Measurements from ENCODE around the gene SCLT1.
"Not testable (repeated sequence)": the region's sequence is repeated elsewhere in the genome, so short reads cannot be mapped to it uniquely, and the experiment has no call there.

SCLT1 gene

DNA sequence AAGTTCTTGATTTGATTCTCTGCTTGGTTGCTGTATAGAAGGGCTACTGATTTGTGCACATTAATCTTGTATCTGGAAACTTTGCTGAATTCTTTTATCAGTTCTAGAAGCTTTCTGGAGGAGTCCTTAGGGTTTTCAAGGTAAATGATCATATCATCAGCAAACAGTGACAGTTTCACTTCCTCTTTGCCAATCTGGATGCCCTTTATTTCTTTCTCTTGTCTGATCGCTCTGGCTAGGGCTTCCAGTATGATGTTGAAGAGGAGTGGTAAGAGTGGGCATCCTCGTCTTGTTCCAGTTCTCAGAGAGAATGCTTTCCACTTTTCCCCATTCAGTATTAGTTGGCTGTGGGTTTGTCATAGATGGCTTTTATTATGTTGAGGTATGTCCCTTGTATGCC, 23.8 kb downstream of the SCLT1 start:
- not testable (repeated sequence) for DNase-seq

DNA sequence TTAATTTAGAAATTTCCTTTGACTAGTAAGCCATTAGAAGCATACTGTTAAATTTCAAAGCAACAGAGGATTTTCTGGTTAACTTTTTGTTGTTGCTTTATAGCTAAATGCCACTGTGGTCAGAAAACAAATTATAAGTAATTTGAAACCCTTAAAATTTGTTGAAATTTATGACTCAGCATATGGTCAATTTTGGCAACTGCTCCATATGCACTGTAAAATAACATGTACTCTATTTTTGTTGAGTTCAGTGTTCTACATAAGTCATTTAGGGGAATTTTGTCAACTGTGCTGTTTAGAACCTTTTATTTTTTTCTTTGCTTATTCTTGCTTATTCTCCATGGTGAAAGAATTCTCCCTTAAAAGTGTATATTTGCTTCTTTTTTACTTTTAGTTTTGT, 28.6 kb downstream of the SCLT1 start:
- no peak for DNase-seq

DNA sequence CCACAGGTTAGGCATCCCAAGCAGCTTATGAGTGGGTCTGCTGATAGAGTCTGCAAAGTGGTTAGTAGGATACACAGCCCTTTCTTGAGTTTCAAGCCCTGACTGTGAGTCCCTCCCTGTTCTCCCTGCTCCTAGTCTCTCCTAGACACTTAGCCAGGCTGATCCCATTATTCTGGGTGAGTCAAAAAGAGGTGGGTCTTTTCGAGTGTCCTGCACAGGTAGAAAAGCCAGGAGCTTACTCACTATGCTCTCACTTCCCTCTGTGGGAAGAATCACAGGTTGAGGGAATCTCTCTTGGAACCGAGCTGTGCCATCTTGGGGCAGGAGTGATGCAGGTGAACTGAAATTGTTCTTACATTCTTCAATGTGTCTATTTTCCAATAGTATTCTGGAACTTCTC, 29.7 kb downstream of the SCLT1 start:
- DNase-seq = no peak

DNA sequence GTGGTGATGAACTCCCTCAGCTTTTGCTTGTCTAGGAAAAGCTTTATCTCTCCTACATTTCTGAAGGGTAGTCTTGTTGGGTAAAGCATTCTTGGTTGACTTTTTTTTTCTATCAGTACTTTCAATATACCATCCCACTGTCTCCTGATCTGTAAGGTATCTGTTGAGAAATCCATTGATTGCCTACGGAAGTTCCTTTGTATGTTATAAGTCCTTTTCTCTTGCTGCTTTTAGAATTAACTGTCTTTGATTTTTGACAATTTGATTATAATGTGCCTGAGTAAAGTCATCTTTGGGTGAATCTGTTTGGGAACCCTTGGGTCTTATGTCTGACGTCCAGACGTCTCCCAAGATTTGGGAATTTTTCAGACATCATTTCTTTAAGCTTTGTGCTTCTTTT, 30.8 kb downstream of the SCLT1 start:
- no peak for DNase-seq

DNA sequence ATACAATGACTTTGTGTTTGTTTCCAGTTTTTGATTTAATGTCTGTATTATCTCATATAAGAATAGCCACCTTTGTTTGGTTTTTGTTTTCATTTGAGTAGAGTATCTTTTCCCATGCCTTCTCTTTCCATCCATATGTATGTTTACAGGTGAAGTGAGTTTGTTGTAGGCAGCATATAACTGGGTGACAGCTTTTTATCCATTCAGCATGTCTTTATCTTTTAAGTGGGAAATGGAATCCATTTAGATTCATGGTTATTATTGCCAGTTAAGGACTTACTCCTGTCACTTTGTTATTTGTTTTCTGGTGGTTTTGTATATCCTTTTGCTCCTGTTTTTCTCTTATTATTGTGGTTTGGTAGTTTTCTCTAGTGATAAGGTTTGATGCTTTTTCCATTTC, 34.3 kb downstream of the SCLT1 start:
- DNase-seq = no peak

DNA sequence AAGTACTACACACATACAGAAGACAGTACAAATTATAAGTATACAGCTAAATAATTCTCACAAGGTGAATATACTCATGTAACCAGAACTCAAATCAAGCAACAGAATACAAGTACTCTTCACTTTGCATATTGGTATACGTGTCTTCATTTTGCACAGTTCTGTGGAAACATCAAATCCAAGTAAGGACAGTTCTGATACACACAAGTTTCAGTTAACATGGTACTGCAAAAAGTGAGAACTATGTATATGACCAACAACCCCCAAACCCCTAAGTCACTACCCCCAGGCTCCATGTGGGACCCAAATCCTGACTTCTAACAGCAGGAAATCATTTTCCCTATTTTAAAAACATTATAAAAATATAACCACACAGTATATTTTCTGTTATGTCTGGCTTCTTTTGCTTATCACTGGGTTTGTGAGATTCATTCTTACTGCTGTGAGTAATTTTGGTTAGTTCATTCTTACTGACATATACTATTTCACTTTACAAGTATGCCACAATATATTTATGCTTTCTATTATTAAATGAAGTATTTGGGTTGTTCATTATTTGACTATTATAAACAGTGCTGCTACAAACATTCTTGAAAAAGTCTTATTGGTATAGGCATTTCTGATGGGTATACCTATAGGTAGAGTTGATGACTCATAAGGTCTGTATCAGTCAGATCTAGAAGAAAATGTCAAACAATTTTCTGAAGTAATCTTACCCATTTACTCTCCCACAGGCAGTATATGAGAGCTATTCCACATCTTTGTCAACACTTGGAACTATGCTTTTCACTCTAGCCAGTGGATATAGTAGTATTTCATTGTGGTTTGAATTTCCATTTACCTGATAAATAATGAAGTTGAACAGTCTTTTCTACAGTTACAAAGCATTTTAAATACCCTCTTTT, 47.0 kb downstream of the SCLT1 start:
- DNase-seq = no peak

DNA sequence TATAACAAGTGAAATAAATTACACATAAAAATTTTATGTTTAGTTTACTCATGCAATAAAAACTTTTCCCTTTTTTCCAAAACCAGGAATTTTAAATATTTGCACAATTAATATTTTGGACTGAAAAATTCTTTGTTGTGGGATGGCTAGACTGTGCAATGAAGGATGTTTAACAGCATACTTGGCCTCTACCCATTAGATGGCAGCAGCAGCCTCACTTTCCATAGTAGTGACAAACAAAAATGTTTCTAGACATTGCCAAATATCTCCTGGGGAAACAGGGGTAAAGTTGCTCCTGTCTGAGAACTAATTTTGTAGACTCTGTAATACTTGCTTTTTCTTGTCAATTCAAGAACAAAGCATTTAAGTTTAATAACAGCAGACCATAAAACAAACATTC, 49.8 kb downstream of the SCLT1 start:
- no peak for DNase-seq

DNA sequence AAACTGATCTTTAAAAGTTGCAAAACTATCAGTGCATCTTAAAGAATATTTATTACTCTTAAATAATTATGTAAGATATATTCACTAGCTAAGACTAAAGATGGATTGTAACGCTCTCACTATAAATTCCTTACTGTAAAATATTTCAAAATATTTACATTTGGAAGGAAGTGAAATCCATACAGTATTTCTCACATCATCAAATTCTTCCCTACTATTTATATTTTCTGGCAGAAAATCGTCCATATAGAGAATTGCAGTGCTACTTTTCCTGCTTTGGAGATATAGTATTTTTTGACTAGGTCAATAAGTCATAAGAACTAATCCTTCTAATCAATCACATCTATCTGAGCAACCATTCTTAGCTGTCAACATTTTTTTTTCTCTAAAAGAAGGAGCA, 52.9 kb downstream of the SCLT1 start:
- DNase-seq = no peak

DNA sequence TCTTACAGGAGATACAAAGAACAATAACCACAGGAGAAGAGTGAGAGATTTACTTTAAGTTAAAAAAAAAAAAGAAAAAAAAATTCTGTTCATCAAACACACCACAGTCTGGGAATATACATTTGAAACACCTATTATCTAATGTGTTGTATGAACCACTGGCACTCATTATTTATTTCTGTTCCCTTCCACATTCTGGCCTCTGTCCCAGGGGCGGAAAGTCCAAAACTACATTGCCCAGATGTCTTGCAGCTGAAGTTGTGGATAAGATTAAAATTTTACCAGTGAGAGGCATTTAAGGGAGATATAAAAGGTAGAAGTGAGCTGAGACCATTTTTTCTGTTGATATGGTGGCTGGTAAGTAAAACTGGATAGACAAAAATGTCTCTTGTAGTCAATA, 56.2 kb downstream of the SCLT1 start:
- DNase-seq = no peak

DNA sequence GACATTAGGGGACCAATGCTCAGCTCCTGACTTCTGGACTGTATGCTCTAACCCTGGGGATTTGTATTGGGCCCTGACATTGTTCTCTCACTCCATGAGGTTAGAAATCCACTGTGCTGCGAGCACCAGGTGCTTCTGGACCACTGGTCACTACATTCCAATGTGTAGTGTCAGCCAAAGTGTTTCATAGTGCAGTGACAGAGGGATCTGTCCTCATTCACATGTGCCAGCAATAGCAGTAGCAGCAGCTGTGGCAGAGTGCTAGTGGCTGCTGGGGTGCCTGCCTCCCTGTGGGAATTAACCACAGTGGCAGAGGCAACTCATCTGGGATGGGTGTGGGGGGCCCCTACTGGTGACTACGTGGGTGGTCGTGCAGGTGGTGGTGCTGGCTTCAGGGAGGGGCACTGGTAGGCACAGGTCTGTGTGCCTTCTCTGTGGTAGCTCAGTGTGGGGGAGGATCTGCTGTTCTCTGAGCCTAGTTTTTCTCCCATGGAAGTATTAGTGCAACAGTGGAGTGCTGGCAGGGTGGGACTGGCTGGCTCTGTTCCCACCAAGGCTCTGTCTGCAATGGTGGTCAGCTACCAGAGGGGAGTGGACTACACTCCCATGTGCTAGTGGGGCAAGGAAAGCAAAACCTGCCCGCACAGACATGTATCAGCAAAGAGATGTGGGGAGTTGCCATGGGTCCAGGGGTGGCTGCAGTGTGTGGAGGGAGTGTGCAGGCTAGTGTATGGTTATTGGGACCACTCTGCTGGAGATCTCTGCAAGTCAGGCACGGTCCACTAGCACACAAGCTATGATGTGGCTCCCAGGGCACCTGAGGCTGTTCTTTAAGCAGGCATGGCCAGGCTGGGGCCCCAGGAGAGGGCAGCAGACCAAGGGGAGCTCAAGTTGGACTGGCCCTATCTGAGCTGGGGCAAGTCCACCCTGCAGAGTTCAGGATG, 78.5 kb downstream of the SCLT1 start:
- DNase-seq = no peak

DNA sequence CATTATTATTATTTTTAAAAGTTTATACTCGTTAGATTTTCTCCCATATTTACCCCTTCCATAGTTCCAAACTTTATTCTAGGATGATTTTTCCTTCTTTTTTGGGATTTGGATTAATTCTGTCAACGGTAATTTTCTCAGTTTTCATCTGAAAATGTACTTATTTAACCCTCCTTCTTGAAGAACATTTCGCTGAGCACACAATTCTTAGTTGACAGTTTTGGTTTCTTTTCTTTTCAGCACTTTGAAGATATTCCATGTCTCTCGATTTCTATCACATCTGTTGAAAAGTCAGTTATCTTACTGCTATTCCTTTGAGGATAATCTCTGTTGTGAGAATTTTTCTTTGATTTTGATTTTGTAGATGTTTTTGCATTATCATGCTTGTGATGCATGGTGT, 85.2 kb downstream of the SCLT1 start:
- no peak for DNase-seq

DNA sequence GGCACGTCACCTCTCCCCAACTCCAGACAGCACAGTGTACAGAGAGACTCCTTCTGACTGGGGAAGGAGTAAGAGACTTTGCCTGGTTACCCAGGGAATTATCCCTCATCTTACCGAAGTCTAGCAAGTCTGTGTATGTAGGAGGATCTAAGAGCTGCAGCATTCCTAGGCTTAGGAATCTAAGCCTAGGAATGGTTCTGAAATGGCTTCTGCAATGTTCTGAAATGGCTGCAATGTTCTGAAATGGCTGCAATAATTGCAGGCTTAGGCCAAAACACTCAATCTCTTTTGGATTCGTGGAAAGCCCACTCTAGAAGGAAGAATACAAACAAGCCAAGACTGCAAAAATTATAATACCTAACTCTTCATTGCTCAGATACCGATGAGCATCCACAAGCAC, 106.4 kb downstream of the SCLT1 start:
- no peak for DNase-seq

DNA sequence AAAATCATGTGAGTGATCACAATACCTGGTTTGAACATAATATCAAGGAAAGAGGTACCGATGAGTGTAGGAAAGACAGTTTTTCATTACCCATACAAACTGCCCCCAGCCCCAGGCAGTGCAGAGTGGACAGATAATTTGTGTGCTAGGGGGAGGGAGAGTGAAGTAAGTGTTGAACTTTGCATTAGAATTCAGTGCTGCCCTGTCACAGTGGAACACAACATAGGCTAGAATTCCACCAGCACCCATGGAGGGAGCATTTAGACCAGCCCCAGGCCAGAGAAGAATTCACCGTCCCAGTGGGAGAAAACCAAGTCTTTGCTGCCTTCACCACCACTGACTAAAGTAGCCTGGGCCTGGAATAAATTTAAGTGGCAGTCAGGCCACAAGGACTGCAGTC, 107.3 kb downstream of the SCLT1 start:
- DNase-seq = no peak

DNA sequence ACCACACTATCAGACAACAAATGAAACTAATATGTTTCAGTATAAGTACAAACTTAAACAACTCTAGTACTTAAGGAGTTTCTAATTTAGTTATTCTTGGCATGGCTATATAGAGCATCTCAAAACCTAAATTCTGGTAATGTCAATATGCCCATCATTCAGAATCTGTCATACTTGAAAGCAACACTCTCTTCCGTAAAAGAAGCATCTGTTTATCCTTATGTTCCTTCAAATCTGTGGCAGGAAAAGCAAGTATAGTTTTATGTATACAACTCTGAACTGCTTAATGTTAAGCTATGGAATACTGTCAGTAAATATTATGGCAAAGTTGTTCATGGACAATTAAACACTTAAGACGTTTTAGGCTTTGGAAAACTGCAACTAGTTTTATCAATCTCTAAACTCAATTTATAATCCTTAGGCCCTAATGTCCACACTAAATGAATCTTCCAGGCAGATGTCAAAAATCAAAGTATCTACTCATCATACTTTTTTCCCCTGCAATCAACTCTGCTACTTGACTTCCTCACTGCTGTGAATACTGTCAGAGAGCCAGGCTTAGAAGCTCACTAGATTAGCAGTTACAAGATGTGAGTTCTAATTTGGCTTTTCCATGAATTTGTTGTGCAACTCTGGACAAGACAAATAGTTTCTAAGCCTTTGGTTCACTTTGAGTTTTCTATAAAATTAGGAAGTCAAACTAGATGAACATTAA, 109.4 kb downstream of the SCLT1 start:
- no peak for DNase-seq

DNA sequence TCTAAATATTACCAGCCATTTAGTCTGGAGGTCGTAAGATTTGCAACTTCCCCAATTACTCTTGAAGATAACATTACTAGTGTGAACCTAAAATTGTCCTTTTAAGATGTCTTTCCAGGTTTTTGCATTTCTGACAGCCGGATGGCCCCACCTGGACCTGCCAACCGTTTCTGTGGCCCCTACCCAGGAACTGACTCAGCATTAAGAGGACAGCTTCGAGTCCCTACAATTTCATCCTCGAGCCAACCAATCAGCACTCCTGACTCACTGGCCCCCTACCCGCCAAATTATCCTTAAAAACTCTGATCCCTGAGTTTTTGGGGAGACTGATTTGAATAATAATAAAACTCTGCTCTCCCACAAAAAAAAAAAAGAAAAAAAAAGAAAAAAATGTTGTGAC, 112.0 kb downstream of the SCLT1 start:
- DNase-seq = no peak

DNA sequence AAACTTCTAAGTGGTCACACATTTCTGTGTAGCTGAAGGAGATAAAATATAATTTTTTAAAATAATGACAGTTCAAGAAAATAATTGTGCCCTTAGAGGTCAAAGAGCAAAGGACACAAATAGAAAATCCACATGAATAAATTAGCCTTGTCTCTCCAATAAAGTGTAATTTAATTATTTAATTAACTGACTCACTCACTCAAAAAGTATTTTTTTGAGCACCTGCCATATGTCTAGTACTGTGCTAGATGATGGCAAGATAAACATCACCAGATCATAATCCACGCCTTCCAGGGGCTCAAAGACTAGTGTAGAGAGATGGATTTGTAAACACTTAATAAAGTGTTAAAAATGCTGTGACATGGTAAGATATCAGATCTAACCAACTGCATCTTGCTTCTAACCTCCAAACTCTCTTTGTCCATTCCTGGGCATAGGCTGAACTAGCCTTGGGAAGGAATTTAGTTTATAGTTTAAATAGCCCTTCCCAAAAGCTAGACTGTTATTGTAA, 112.5 kb downstream of the SCLT1 start:
- no peak for DNase-seq

DNA sequence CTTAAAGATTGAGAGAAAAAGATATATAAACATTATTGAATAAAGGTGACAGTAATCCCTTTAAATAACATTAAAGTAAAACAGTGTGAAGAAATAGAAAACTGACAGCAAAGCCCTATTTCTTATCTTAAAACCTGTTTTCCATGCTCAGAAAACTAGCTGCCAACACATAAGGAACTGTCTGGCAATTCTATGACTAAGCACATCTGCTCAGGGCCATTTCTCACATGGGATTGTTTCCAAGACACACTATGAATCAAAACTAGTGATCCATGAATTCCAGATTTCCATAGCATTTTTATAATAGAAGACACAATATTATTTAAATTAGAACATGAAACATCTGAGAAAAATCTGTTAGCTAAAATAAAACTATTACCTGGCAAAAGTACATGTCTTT, 113.4 kb downstream of the SCLT1 start:
- DNase-seq = no peak

DNA sequence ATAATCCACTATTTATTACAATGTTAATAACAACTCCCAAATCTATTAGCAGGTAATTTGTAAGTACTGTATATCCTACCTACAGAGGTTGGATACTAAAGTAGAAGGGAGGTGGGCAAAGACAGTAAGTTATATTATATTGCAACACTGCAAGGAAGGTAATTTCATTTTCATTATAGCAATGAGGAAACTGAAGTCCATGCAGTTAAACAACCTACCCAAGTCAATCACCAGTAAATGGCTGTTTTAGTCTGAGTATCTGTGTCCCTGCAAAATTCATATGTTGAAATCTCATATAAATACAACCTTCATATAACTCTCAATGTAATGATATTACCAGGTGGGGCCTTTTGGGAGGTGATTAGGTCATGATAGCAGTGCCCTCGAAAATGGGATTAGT, 114.4 kb downstream of the SCLT1 start:
- no peak for DNase-seq

DNA sequence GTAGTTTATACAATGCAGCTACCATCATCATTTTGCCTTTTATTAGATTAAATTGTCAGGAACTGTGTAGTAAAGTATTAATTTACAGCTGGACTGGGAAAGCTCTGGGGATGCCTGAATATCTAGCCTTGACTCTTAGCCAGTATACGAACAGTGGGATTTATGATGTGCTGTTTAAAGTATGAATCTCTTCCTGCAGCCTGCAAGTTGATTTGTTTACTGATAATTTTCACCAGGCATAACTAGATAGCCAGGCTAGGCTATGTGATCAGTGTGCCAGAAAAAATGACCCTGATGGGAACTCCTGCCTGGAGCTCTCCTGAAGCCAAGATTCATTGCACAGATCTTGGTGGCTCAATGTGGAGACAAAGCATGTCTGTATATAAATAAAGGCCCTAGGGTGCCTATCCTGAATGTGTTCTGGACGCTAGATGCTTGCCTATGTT, 119.2 kb downstream of the SCLT1 start:
- no peak for DNase-seq

DNA sequence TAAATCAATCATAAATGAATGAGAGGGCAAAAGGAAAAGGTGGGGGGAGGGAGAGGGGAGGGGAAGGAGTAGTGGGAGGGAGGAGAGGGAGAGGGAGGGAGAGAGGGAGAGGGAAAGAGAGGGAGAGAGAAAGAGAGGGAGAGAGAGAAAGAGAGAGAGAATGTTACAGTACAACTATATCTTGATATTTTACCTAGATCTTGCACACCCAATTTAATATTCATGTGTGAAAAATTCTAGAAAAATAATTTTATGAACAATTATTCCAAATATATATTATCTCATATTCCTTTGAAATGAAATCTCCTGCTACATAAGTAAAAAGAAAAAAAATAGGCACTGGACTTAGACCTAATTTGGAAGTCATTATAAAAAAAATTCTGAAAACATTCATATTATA, 120.0 kb downstream of the SCLT1 start:
- no peak for DNase-seq

DNA sequence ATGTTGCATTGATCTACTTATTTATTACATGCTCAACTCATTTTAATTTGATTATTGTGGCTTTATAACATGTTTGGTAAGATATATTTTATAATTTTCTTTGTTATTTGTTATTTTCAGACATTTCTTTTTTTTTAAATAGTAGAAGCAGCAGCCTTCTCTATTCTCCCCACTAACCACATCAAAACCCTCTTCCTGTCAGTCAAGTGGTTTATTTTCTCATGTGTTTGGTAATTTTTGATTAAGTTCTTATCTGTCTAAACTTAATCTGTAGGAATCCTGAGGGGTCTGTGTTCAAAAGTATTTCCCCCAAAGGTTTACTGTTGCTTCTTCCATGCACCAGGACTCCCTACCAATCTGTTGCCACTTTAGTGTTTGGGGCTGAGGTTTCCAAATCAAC, 131.9 kb downstream of the SCLT1 start:
- DNase-seq = peak in 1 of 6 experiments; percentile 2

DNA sequence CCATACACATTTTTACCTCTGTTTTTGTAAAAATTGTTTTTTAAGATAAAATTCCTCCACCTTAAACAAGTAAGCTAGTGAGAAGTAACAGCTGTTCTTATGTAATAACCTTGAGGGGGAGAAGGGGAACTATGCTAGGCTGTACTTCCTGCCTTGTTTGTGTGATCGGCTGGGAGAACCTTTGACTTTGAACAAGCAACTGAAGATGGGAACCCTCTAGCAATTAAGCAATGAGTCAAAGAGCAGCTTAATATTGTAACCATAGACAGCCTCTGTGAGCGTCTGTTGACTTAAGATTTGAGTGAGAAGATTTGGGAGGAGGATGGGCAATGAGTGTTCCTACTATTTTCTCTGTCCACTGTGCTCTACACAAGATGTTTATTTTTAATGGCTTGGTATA, 135.1 kb downstream of the SCLT1 start:
- no peak for DNase-seq

DNA sequence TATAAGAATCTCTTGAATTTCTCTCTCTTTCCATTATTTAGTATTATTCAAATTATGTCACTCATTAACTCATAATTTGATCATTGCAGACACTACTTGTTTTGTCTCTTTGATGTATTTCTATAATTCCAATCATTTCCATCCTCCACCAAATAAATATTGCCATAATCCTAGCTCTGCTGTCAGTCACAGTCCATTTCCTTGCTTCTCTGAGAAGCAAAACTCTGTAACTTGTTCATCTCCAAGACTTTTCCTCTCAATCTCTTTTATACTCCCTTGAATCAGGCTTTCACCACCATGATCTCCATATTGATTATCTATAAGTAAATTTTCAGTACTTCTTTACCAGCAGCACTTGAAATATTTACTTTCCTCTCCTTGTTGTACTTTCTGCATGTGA, 135.9 kb downstream of the SCLT1 start:
- DNase-seq = no peak
